Neural progenitor cell (in vitro differentiated cells): Measurements from ENCODE around the gene FAM199X.

Experiments used
- EZH2 ChIP-seq: fragments of 200-600 bp; sonication (generic); IDR thresholded peaks from 2 replicates; pipeline ENCODE4 v1.6.1; 2017; ENCODE audit warnings: antibody characterized with exemption, mild to moderate bottlenecking, moderate library complexity
- EZH2phosphoT487 ChIP-seq: fragments of 200-600 bp; sonication (generic); IDR thresholded peaks from 2 replicates; pipeline ENCODE4 v1.6.1; 2017; ENCODE audit warnings: antibody characterized with exemption
- TF ChIP-seq, protein P1 (sequence below): fragments of 200-600 bp; sonication (generic); IDR thresholded peaks from 2 replicates; pipeline ENCODE4 v1.5.1; 2017; ENCODE audit warnings: antibody characterized with exemption, mild to moderate bottlenecking

- TF ChIP-seq EZH2, result no peak
- no peak for TF ChIP-seq EZH2phosphoT487
- TF ChIP-seq, protein P1, sequence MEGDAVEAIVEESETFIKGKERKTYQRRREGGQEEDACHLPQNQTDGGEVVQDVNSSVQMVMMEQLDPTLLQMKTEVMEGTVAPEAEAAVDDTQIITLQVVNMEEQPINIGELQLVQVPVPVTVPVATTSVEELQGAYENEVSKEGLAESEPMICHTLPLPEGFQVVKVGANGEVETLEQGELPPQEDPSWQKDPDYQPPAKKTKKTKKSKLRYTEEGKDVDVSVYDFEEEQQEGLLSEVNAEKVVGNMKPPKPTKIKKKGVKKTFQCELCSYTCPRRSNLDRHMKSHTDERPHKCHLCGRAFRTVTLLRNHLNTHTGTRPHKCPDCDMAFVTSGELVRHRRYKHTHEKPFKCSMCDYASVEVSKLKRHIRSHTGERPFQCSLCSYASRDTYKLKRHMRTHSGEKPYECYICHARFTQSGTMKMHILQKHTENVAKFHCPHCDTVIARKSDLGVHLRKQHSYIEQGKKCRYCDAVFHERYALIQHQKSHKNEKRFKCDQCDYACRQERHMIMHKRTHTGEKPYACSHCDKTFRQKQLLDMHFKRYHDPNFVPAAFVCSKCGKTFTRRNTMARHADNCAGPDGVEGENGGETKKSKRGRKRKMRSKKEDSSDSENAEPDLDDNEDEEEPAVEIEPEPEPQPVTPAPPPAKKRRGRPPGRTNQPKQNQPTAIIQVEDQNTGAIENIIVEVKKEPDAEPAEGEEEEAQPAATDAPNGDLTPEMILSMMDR, result no peak
Measured at GRCh38 chrX:104205548-104205947, 39.3 kb downstream of the FAM199X start.
